Activated CD4-positive, alpha-beta T cell treated with anti-CD3 and anti-CD28 coated beads, Interleukin-2, amount 50 U/mL, for 48 hours (primary cell): ENCODE results near the gene TCEA3.

Experiments used
- DNase-seq, 2 experiments: peaks; one replicate each; pipeline ENCODE4 v3.0.0-alpha.2; 2020

TCEA3 gene

GRCh38 chr1:23419180-23419579 lies 5.4 kb downstream of the TCEA3 start:
- no peak for DNase-seq

GRCh38 chr1:23417570-23417969 lies 7.0 kb downstream of the TCEA3 start:
- no peak for DNase-seq

DNA sequence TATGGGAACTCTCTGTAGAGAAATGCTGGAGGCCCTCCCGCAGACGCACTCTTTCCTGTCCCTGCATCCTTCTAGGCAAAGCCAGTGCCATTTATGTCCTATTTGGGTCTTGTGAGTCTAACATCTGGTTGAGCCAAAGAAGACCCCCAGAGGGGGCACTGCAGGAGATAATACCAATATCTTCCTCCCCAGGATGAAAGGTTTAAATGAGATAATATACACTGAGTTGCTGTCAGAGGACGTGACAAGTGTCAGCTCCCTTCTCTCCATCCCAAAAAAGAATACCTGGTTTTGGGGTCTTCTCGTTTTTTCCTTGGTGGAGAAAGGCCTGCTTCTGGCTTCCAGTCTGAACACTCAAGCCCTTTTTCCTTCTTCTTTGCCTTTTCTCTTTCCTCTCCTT lies 7.6 kb downstream of the TCEA3 start:
- no peak for DNase-seq

GRCh38 chr1:23408797-23409290 lies 15.7 kb downstream of the TCEA3 start:
- DNase-seq = no peak

GRCh38 chr1:23407016-23407630 lies 17.4 kb downstream of the TCEA3 start:
- DNase-seq = no peak

GRCh38 chr1:23405946-23406345 lies 18.6 kb downstream of the TCEA3 start:
- no peak for DNase-seq

DNA sequence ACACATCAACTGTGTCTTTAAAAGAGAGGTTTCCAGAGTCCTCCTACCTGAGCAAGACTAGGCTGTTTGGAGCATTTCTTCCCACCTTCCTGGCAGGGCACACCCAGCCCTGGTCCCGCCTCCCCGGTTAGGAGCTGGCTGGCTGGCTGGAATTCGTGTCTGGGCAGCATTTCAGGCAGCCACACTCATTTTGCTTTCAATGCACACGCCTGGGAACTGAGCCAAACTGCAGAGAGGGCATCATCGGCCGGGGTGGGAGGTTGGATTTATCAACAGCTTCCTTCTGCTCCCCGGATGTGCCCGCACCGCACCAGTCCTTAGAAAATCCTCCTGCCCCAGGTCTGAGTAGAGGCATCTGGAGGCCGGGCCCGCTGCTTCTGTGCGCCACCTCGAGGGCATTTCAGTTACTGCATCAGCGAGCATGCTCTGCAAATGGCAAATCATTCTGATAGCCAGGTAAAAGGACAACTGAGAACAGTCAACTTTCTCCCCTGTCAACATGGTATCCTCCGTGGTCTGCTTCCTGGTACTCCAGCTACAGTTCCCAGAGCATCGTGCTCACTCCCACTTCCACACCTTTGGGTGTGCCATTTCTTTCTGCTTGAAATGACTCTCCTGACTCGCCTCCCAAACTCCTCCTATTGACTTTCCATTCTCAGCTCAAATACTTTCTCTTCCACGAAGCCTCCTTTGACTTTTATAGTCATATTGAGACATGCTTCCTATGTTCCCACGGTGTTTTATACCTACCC lies 20.6 kb downstream of the TCEA3 start:
- DNase-seq = peak; percentile 93 to 94

- DNase-seq = no peak
Measured at GRCh38 chr1:23403355-23403734, 21.2 kb downstream of the TCEA3 start.

GRCh38 chr1:23403038-23403336 lies 21.6 kb downstream of the TCEA3 start:
- DNase-seq = no peak

DNA sequence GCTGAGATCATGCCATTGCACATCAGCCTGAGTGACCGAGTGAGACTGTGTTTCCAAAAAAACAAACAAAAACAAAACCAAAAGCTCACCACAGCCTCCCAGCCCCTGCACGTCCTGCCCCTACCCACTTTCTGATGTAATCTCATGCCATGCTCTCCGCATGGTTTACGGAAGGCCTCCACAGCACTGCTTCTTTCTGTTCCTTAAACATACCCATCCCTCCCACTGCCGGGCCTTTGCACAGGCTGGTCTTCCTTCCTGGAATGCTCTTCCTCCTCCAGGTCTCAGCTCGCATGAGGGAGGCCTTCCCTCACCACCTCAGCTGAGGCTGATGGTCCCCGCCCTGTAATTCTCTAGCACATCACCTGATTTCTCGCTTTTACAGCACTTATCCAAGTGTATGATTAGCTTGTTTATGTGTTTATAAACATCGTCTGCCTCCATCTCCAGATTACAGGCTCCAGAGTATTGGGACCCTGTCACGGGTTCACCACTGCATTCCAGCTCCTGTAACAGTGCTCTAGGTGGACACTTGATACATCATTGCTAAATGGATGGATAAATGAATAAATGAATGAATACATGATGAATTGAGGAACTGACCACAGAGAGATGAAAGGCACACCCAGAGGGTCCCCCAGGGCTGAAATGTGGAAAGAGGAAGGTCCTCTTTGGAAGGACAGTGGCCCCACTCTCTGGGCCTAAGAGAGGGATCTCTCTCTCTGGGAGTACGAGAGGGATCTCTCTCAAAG lies 22.1 kb downstream of the TCEA3 start:
- no peak for DNase-seq

GRCh38 chr1:23401313-23401712 lies 23.2 kb downstream of the TCEA3 start:
- DNase-seq = no peak

GRCh38 chr1:23400324-23401114 lies 24.0 kb downstream of the TCEA3 start:
- DNase-seq = no peak

DNA sequence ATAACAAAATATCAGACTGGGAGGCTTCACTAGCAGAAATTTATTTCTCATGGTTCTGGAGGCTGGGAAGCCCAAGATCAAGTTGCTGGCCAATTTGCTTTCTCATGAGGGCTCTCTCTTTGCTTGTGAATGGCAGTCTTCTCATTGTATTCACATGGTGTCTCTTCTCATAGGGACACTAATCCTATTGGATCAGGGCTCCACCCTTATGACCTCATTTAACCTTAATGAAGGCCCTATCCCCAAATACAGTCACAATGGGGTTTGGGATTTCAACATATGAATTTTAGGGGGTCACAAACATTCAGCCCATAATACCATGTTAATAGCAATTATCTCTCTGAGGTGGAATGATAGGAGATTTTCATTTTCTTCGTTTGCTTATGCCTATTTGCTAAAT lies 25.3 kb downstream of the TCEA3 start:
- no peak for DNase-seq

- DNase-seq = no peak
Measured at GRCh38 chr1:23397908-23398307, 26.6 kb downstream of the TCEA3 start.

DNA sequence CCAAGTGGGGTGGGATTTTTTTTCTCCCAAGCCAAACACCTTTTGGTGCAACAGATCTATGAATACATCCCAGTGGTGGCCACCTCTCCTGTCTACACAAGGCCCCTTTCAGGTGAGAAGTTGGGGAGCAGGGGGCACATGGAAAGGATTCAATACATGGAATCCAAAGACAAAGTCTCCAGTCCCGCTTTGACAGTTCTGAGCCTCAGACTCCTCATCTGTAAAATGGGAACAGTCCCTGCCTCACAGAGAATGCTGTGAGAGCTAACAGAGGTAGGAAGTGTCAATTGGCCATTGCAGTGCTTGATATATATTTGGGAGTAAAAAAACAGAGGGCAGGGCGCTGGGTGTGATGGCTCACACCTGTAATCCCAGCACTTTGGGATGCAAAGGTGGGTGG lies 28.2 kb downstream of the TCEA3 start:
- DNase-seq = no peak

DNA sequence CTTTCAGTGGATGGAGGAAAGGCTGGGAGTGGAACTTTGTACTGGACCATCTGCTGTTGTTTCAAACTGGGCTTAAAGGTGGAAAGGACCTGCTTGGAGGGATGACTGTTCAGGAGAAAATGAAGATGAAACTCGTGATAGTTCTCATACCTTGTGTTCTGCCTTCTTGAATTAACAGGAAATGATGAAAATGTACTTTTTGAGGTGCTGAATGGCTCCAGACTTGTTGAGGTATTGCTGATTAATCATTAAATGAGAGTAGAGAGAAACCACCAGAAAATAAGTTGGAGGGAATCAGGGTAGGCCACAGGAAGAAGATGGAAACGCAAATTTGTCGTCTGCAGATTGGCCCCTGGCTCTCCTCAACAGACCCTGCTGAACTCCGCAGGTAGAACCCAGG lies 28.7 kb downstream of the TCEA3 start:
- no peak for DNase-seq

- no peak for DNase-seq
Measured at GRCh38 chr1:23395154-23395724, 29.3 kb downstream of the TCEA3 start.

- no peak for DNase-seq
Measured at GRCh38 chr1:23394684-23395083, 29.9 kb downstream of the TCEA3 start.

- DNase-seq = no peak
Measured at GRCh38 chr1:23394181-23394580, 30.4 kb downstream of the TCEA3 start.

GRCh38 chr1:23393706-23394105 lies 30.8 kb downstream of the TCEA3 start:
- no peak for DNase-seq

- DNase-seq = no peak
Measured at GRCh38 chr1:23392125-23392855, 32.3 kb downstream of the TCEA3 start.

- DNase-seq = no peak
Measured at GRCh38 chr1:23389837-23390321, 34.7 kb downstream of the TCEA3 start.
